CD4-positive, alpha-beta T cell treated with Interleukin-6 at 100 ng/mL for 8 hours (primary cell): ENCODE data around the gene ZBTB44.
"Not testable (repeated sequence)": the region's sequence is repeated elsewhere in the genome, so short reads cannot be mapped to it uniquely, and the experiment has no call there.

Experiments used
- DNase-seq: peaks from one replicate; pipeline ENCODE4 v3.0.0-alpha.2; 2020; ENCODE audit warnings: mixed read lengths, low spot score

The ZBTB44 gene

GRCh38 chr11:130247319-130247718, 67.4 kb downstream of the ZBTB44 start:
- no peak for DNase-seq

- no peak for DNase-seq
These were observed 68.0 kb downstream of the ZBTB44 start for GRCh38 chr11:130246738-130247137.

- DNase-seq, result no peak
These were observed 68.4 kb downstream of the ZBTB44 start for GRCh38 chr11:130246270-130246669.

- DNase-seq, result not testable (repeated sequence)
These were observed 69.3 kb downstream of the ZBTB44 start for GRCh38 chr11:130245375-130245774.

GRCh38 chr11:130244848-130245247, 69.9 kb downstream of the ZBTB44 start:
- DNase-seq, result no peak

GRCh38 chr11:130243816-130244215, 70.9 kb downstream of the ZBTB44 start:
- no peak for DNase-seq

- no peak for DNase-seq
These were observed 73.0 kb downstream of the ZBTB44 start for GRCh38 chr11:130241713-130242112.

GRCh38 chr11:130237282-130238006, 77.3 kb downstream of the ZBTB44 start:
- no peak for DNase-seq

GRCh38 chr11:130234315-130234714, 80.4 kb downstream of the ZBTB44 start:
- no peak for DNase-seq

GRCh38 chr11:130233888-130234287, 80.8 kb downstream of the ZBTB44 start:
- DNase-seq, result not testable (repeated sequence)

GRCh38 chr11:130233486-130233885, 81.2 kb downstream of the ZBTB44 start:
- not testable (repeated sequence) for DNase-seq

- DNase-seq, result no peak
These were observed 87.3 kb downstream of the ZBTB44 start for GRCh38 chr11:130227373-130227772.

- DNase-seq, result no peak
These were observed 91.3 kb downstream of the ZBTB44 start for GRCh38 chr11:130223291-130223971.

- DNase-seq, result no peak
These were observed 94.2 kb downstream of the ZBTB44 start for GRCh38 chr11:130220311-130221035.

GRCh38 chr11:130219148-130219547, 95.6 kb downstream of the ZBTB44 start:
- DNase-seq, result no peak

GRCh38 chr11:130218501-130219070, 96.1 kb downstream of the ZBTB44 start:
- no peak for DNase-seq

GRCh38 chr11:130217133-130218031, 97.3 kb downstream of the ZBTB44 start:
- DNase-seq, result no peak

GRCh38 chr11:130216591-130217132, 98.1 kb downstream of the ZBTB44 start:
- DNase-seq, result no peak

GRCh38 chr11:130216221-130216550, 98.5 kb downstream of the ZBTB44 start:
- DNase-seq, result no peak

GRCh38 chr11:130215531-130216220, 99.0 kb downstream of the ZBTB44 start:
- no peak for DNase-seq
